Endometrial microvascular endothelial cells (primary cell): ENCODE data around the gene ADGRL3. TPM values are rescaled to one million over a fixed set of nuclear protein-coding genes. Genes with fewer than 3 reads are reported as not detected.
"Not testable (repeated sequence)": the region's sequence is repeated elsewhere in the genome, so short reads cannot be mapped to it uniquely, and the experiment has no call there.

Experiments used
- in situ Hi-C: cut with HindIII; loops from 2 replicates; pipeline ENCODE4 v1.10.0; 2017; ENCODE audit warnings: low sequenced_read_pairs, low pct_unique_long_range_greater_than_20kb; ENCODE audit errors: inconsistent ontology term
- total RNA-seq: library from RNA; depleted of rRNA; stranded (reverse); fragments of >200 nt; gene quantifications from one replicate; pipeline ENCODE4 v1.2.3, GENCODE V29; 2015; ENCODE audit errors: inconsistent ontology term

Gene ADGRL3
- total RNA-seq, 1 donor from 2014 or later = 0.46 TPM

GRCh38 chr4:61741327-61742096 lies 541.4 kb downstream of the ADGRL3 start:
- in situ Hi-C loops = no loop called here

GRCh38 chr4:61750810-61751209 lies 550.7 kb downstream of the ADGRL3 start:
- in situ Hi-C loops = no loop called here

GRCh38 chr4:61752617-61753016 lies 552.5 kb downstream of the ADGRL3 start:
- in situ Hi-C loops = no loop called here

GRCh38 chr4:61753739-61754138 lies 553.6 kb downstream of the ADGRL3 start:
- in situ Hi-C loops = no loop called here

GRCh38 chr4:61756937-61757336 lies 556.8 kb downstream of the ADGRL3 start:
- in situ Hi-C loops = not testable (repeated sequence)

GRCh38 chr4:61757983-61758382 lies 557.9 kb downstream of the ADGRL3 start:
- in situ Hi-C loops = not testable (repeated sequence)

- in situ Hi-C loops = not testable (repeated sequence)
Observed at GRCh38 chr4:61758596-61758995, 558.5 kb downstream of the ADGRL3 start.

- in situ Hi-C loops = not testable (repeated sequence)
Observed at GRCh38 chr4:61759245-61759644, 559.1 kb downstream of the ADGRL3 start.

- in situ Hi-C loops = not testable (repeated sequence)
Observed at GRCh38 chr4:61759885-61760284, 559.8 kb downstream of the ADGRL3 start.

- in situ Hi-C loops = no loop called here
Observed at GRCh38 chr4:61760820-61761219, 560.7 kb downstream of the ADGRL3 start.

GRCh38 chr4:61762722-61763627 lies 562.8 kb downstream of the ADGRL3 start:
- in situ Hi-C loops = no loop called here

GRCh38 chr4:61763682-61764081 lies 563.6 kb downstream of the ADGRL3 start:
- in situ Hi-C loops = no loop called here

- in situ Hi-C loops = not testable (repeated sequence)
Observed at GRCh38 chr4:61764090-61764489, 564.0 kb downstream of the ADGRL3 start.

- in situ Hi-C loops = not testable (repeated sequence)
Observed at GRCh38 chr4:61769444-61770167, 569.5 kb downstream of the ADGRL3 start.

- in situ Hi-C loops = no loop called here
Observed at GRCh38 chr4:61770456-61770855, 570.3 kb downstream of the ADGRL3 start.

GRCh38 chr4:61771056-61771455 lies 570.9 kb downstream of the ADGRL3 start:
- in situ Hi-C loops = no loop called here

GRCh38 chr4:61772126-61772525 lies 572.0 kb downstream of the ADGRL3 start:
- in situ Hi-C loops = no loop called here

- in situ Hi-C loops = no loop called here
Observed at GRCh38 chr4:61773655-61774245, 573.6 kb downstream of the ADGRL3 start.

- in situ Hi-C loops = no loop called here
Observed at GRCh38 chr4:61782133-61782532, 582.0 kb downstream of the ADGRL3 start.
